ENCODE measurements around the gene SUPT3H. TPM values are rescaled to one million over a fixed set of nuclear protein-coding genes. Genes with fewer than 3 reads are reported as not detected.

Gene SUPT3H
- total RNA-seq, 6 experiments from 2014 or later: 0.95 to 2.8 (median 2.0) TPM

GRCh38 chr6:44809258-44809657 is 568.5 kb downstream of the SUPT3H start:
- TF ChIP-seq CTCF (IDR thresholded peaks at IDR 0.05): no peak
- no peak for TF ChIP-seq POLR2A (IDR thresholded peaks at IDR 0.05)
- H3K9me3 ChIP-seq: no peaks in the 10 kb centered on the region
- intact Hi-C loops (cut with DNase I): no loop called here
- no peak for DNase-seq
- ATAC-seq: peak; percentile 17 to 51 (median 38)
- 60% methylated on average over 2 of the region's 2 CpGs for WGBS (ENCODE audit: insufficient coverage, low coverage, low lambda C conversion rate, missing lambda C conversion rate)
- H3K4me1 ChIP-seq: peaks cover 0 to 8% (median 0%) of the 10 kb centered on the region in 4 donors
- H3K36me3 ChIP-seq: no peaks in the 10 kb centered on the region
- H3K4me3 ChIP-seq: no peak overlapping the region
- no peaks in the 10 kb centered on the region for H3K27me3 ChIP-seq
- H3K27ac ChIP-seq: no peak overlapping the region

- DNase-seq (no peak), ATAC-seq (no peak)
- Histone ChIP-seq H3K4me1 (peaks cover 0 to 9% (median 0%) of the 10 kb centered on the region in 4 donors), H3K27ac (no peak overlapping the region), H3K9me3 (no peaks in the 10 kb centered on the region), H3K4me3 (no peak overlapping the region), H3K36me3 (no peaks in the 10 kb centered on the region), H3K27me3 (no peaks in the 10 kb centered on the region)
- 86% methylated on average over 5 of the region's 5 CpGs for WGBS (ENCODE audit: insufficient coverage, low coverage, low lambda C conversion rate, missing lambda C conversion rate)
- TF ChIP-seq CTCF (IDR thresholded peaks at IDR 0.05) (no peak), POLR2A (IDR thresholded peaks at IDR 0.05) (no peak)
- intact Hi-C loops (cut with DNase I): no loop called here
These were observed 569.6 kb downstream of the SUPT3H start for GRCh38 chr6:44808148-44808547.

- H3K27me3 ChIP-seq: no peaks in the 10 kb centered on the region
- no peaks in the 10 kb centered on the region for H3K36me3 ChIP-seq
- H3K9me3 ChIP-seq: no peaks in the 10 kb centered on the region
- no peak overlapping the region for H3K4me3 ChIP-seq
- H3K4me1 ChIP-seq: peaks cover 0 to 9% (median 0%) of the 10 kb centered on the region in 4 donors
- TF ChIP-seq CTCF (IDR thresholded peaks at IDR 0.05): peak in 3 of 4 donors; percentile 14 to 20 (median 19)
- TF ChIP-seq POLR2A (IDR thresholded peaks at IDR 0.05): no peak
- WGBS (ENCODE audit: insufficient coverage, low coverage, low lambda C conversion rate, missing lambda C conversion rate): 25% methylated on average over 4 of the region's 5 CpGs
- peak; percentile 78 to 88 (median 88) for ATAC-seq
- no peak overlapping the region for H3K27ac ChIP-seq
- intact Hi-C loops (cut with DNase I): no loop called here
- peak; percentile 70 to 85 (median 85) for DNase-seq
These were observed 571.1 kb downstream of the SUPT3H start for GRCh38 chr6:44806656-44807055.

GRCh38 chr6:44805238-44805846 is 572.4 kb downstream of the SUPT3H start:
- Histone ChIP-seq H3K27ac (no peak overlapping the region), H3K4me1 (peaks cover 0 to 9% (median 0%) of the 10 kb centered on the region in 4 donors), H3K27me3 (no peaks in the 10 kb centered on the region), H3K36me3 (no peaks in the 10 kb centered on the region), H3K4me3 (no peak overlapping the region), H3K9me3 (no peaks in the 10 kb centered on the region)
- 64% methylated on average over 6 of the region's 7 CpGs for WGBS (ENCODE audit: insufficient coverage, low coverage, low lambda C conversion rate, missing lambda C conversion rate)
- ATAC-seq: no peak
- DNase-seq: no peak
- TF ChIP-seq POLR2A (IDR thresholded peaks at IDR 0.05) (no peak), CTCF (IDR thresholded peaks at IDR 0.05) (no peak)
- intact Hi-C loops (cut with DNase I): no loop called here

Data from right lobe of liver (tissue), 6 donors.